ENCODE measurements around the gene IL19.

IL19 gene

GRCh38 chr1:206860165-206860564, 89.6 kb downstream of the IL19 start:
- no peak for DNase-seq (ENCODE audit: low spot score)

- DNase-seq (ENCODE audit: low spot score), result no peak
Observed at GRCh38 chr1:206863266-206863665, 92.7 kb downstream of the IL19 start.

- no peak for DNase-seq (ENCODE audit: low spot score)
Observed at GRCh38 chr1:206864939-206865671, 94.5 kb downstream of the IL19 start, which contains the start of gene IL20. TSS of gene IL20 (plus strand) at chr1:206865623. CDS start at chr1:206865853, 230 bp downstream.

DNA sequence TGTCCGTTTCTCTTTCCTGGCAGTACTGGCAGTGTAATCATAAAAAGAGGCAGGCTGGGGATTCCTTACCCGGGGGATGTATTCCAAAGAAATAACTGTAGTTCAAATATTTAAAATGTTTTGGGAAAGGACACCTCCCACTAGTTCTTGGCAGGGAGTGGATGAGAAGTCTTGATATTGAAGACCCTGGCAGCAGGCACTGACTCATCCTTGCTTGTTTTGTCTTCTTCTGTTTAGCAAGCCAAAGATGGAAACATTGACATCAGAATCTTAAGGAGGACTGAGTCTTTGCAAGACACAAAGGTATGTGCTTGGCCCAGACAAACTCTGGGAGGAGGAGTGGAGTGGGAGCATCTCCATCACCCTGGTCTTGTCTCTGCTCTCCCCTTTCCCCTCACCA, 95.5 kb downstream of the IL19 start:
- no peak for DNase-seq (ENCODE audit: low spot score)

GRCh38 chr1:206867239-206867638, 96.7 kb downstream of the IL19 start:
- DNase-seq (ENCODE audit: low spot score), result no peak

DNA sequence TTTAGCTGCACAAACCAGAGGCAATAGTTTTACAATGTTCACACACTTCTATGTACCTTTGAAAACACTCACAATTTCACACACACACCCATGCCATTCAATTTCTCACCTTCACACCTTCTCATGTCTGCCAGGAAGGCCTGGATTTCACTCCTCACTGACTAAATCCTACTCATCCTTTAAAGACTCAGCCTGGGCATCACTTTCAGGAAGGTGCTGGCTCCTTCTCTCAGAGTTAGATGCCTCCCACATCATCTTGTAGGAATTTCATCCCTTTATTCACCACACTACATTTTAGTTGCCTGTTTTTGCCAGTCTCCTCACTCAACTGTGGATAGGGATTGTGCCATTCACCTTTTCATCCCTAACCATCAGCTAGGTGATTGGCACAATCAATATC, 97.1 kb downstream of the IL19 start:
- no peak for DNase-seq (ENCODE audit: low spot score)

DNA sequence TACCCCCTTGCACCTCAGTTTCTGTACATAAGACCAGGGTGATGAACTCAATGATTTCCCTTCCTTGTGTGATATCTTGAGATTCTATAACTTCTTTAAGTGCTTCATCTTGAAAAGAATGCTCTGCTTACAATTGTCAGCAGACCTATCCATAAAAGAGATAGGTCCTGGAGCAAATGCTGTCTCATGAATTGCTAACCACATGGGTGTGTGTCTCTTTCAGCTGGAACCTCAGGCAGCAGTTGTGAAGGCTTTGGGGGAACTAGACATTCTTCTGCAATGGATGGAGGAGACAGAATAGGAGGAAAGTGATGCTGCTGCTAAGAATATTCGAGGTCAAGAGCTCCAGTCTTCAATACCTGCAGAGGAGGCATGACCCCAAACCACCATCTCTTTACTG, 97.7 kb downstream of the IL19 start:
- DNase-seq (ENCODE audit: low spot score), result no peak

GRCh38 chr1:206872139-206872538, 101.6 kb downstream of the IL19 start:
- DNase-seq (ENCODE audit: low spot score), result no peak

- DNase-seq (ENCODE audit: low spot score), result no peak
Observed at GRCh38 chr1:206873603-206874188, 103.1 kb downstream of the IL19 start.

GRCh38 chr1:206875752-206876377, 105.3 kb downstream of the IL19 start:
- DNase-seq (ENCODE audit: low spot score), result no peak

DNA sequence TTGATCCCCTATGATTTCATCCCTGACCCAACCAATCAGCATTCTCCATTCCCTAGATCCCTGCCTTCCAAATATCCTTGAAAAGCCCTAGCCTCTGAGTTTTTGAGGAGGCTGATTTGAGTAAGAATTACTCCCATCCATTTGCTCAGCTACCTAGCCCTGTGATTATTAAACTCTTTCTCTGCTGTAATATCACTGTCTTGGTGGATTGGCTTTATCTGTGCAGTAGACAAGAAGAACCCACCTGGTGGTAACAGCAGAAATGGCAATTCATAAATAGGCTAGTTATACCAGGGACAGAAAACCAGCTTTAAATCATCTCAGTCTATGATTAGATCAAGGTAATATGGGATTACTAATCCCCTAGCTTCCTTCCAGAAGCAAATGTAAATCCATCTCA, 107.9 kb downstream of the IL19 start:
- no peak for DNase-seq (ENCODE audit: low spot score)

GRCh38 chr1:206880314-206880713, 109.7 kb downstream of the IL19 start:
- no peak for DNase-seq (ENCODE audit: low spot score)

GRCh38 chr1:206882555-206882954, 112.0 kb downstream of the IL19 start:
- no peak for DNase-seq (ENCODE audit: low spot score)

GRCh38 chr1:206883160-206883559, 112.6 kb downstream of the IL19 start:
- no peak for DNase-seq (ENCODE audit: low spot score)

DNA sequence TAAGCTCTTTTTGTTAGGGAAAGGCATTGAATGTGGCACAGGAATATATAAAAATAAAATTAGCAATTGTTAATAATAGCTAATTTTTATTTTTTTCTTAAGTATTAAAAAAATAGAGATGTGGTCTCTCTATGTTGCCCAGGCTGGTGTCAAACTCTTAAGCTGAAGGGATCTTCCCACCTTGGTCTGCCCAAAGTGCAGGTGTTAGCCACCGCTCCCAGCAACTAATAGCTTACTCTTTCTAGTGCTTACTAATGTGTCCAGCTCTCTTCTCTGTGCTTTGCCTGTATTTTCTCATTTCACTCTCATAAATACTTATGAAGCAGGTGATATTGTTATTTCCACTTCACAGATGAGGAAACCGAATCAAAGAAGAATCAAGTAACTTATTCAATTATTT, 113.3 kb downstream of the IL19 start:
- no peak for DNase-seq (ENCODE audit: low spot score)

- no peak for DNase-seq (ENCODE audit: low spot score)
Observed at GRCh38 chr1:206885341-206886060, 114.9 kb downstream of the IL19 start.

GRCh38 chr1:206886831-206887230, 116.3 kb downstream of the IL19 start:
- no peak for DNase-seq (ENCODE audit: low spot score)

GRCh38 chr1:206887701-206888100, 117.1 kb downstream of the IL19 start:
- no peak for DNase-seq (ENCODE audit: low spot score)

GRCh38 chr1:206890125-206891060, 119.8 kb downstream of the IL19 start:
- DNase-seq (ENCODE audit: low spot score), result no peak

- no peak for DNase-seq (ENCODE audit: low spot score)
Observed at GRCh38 chr1:206891412-206891811, 120.8 kb downstream of the IL19 start.

All from left forelimb (tissue), 1 donor.